HEK293 (cell line): Measurements from ENCODE around the gene TXNRD2.

Experiments used
- CTCF ChIA-PET: fragments of 350-600 bp; formaldehyde crosslinking; extraction: SDS; loops from one replicate; lab custom pipeline; 2021; ENCODE audit warnings: antibody characterized with exemption; lab: Yijun Ruan, JAX
- POLR2A ChIA-PET: fragments of 300-600 bp; formaldehyde crosslinking; extraction: SDS; loops from one replicate; lab custom pipeline; 2020; ENCODE audit warnings: antibody characterized with exemption, inconsistent platforms; lab: Yijun Ruan, JAX
- H3K27ac ChIP-seq: fragments of 200-500 bp; sonication (Bioruptor generic); 2 replicates; pipeline ENCODE4 v1.5.1; 2014; ENCODE audit warnings: low read depth, low read length, control low read depth, inconsistent platforms; ENCODE audit errors: extremely low read depth
- H3K36me3 ChIP-seq, 2 experiments: fragments of 200-500 bp in 1 of 2; sonication (Bioruptor generic) in 1 of 2; 1 replicate in 1 of 2; 2 replicates in 1 of 2; pipeline ENCODE4 v1.5.1; 2014 to 2017; ENCODE audit warnings: inconsistent platforms in 2 of 2, low read length in 2 of 2; ENCODE audit not compliant: control insufficient read depth in 2 of 2, insufficient read depth in 1 of 2
- H3K4me1 ChIP-seq: fragments of 200-500 bp; sonication (Bioruptor generic); 2 replicates; pipeline ENCODE4 v1.5.1; 2014; ENCODE audit warnings: mild to moderate bottlenecking, low read length, inconsistent platforms; ENCODE audit not compliant: control insufficient read depth, insufficient read depth
- H3K4me3 ChIP-seq: 2 replicates; pipeline ENCODE4 v1.5.1; 2011; ENCODE audit warnings: low read depth, mild to moderate bottlenecking, control low read depth, low read length, moderate library complexity
- H3K9me3 ChIP-seq: fragments of 200-500 bp; sonication (Bioruptor generic); 2 replicates; pipeline ENCODE4 v1.5.1; 2014; ENCODE audit warnings: low read depth, low read length, inconsistent platforms; ENCODE audit not compliant: control insufficient read depth, insufficient read depth
- GLI4 ChIP-seq: fragments of 450-650 bp; formaldehyde crosslinking; IDR thresholded peaks from 2 replicates; pipeline ENCODE4 v1.5.1; 2016; ENCODE audit warnings: missing biosample characterization, missing genetic modification characterization
- PRDM2 ChIP-seq: fragments of 450-650 bp; formaldehyde crosslinking; IDR thresholded peaks from 2 replicates; pipeline ENCODE4 v1.5.1; 2016; ENCODE audit warnings: missing biosample characterization, missing genetic modification characterization, borderline replicate concordance
- SCRT2 ChIP-seq: fragments of 450-650 bp; formaldehyde crosslinking; IDR thresholded peaks from 2 replicates; pipeline ENCODE4 v1.5.1; 2016; ENCODE audit warnings: missing biosample characterization, missing genetic modification characterization
- SP2 ChIP-seq: fragments of 450-650 bp; formaldehyde crosslinking; IDR thresholded peaks from 2 replicates; pipeline ENCODE4 v1.5.1; 2016; ENCODE audit warnings: missing biosample characterization, missing genetic modification characterization
- TCF7L2 ChIP-seq: IDR thresholded peaks from 2 replicates; pipeline ENCODE4 v1.6.1; 2011; ENCODE audit warnings: low read depth, mild to moderate bottlenecking, inconsistent platforms, low read length, moderate library complexity, borderline replicate concordance
- ZBTB44 ChIP-seq: fragments of 450-650 bp; IDR thresholded peaks from 2 replicates; pipeline ENCODE4 v1.5.1; 2018; ENCODE audit warnings: missing biosample characterization, mild to moderate bottlenecking, missing genetic modification characterization
- ZNF157 ChIP-seq: fragments of 450-650 bp; formaldehyde crosslinking; IDR thresholded peaks from 2 replicates; pipeline ENCODE4 v1.5.1; 2016; ENCODE audit warnings: missing biosample characterization, missing genetic modification characterization
- ZNF362 ChIP-seq: fragments of 450-650 bp; formaldehyde crosslinking; IDR thresholded peaks from 2 replicates; pipeline ENCODE4 v1.5.1; 2016; ENCODE audit warnings: missing biosample characterization, missing genetic modification characterization
- ZNF391 ChIP-seq: fragments of 450-650 bp; formaldehyde crosslinking; IDR thresholded peaks from 2 replicates; pipeline ENCODE4 v1.5.1; 2016; ENCODE audit warnings: low read depth, missing biosample characterization, missing genetic modification characterization, borderline replicate concordance
- ZNF426 ChIP-seq: fragments of 450-650 bp; formaldehyde crosslinking; IDR thresholded peaks from 2 replicates; pipeline ENCODE4 v1.5.1; 2017; ENCODE audit warnings: missing biosample characterization, missing genetic modification characterization, mild to moderate bottlenecking, inconsistent platforms, moderate library complexity
- ZNF521 ChIP-seq: fragments of 450-650 bp; formaldehyde crosslinking; IDR thresholded peaks from 2 replicates; pipeline ENCODE4 v1.5.1; 2017; ENCODE audit warnings: missing biosample characterization, mild to moderate bottlenecking, missing genetic modification characterization
- ZNF548 ChIP-seq: fragments of 450-650 bp; formaldehyde crosslinking; IDR thresholded peaks from 2 replicates; pipeline ENCODE4 v1.5.1; 2016; ENCODE audit warnings: missing biosample characterization, missing genetic modification characterization
- ZNF560 ChIP-seq: fragments of 450-650 bp; formaldehyde crosslinking; IDR thresholded peaks from 2 replicates; pipeline ENCODE4 v1.5.1; 2017; ENCODE audit warnings: missing biosample characterization, missing genetic modification characterization, borderline replicate concordance
- ZNF629 ChIP-seq: fragments of 450-650 bp; formaldehyde crosslinking; IDR thresholded peaks from 2 replicates; pipeline ENCODE4 v1.5.1; 2017; ENCODE audit warnings: missing biosample characterization, missing genetic modification characterization
- ZNF658 ChIP-seq: fragments of 450-650 bp; formaldehyde crosslinking; IDR thresholded peaks from 2 replicates; pipeline ENCODE4; 2016; ENCODE audit warnings: missing biosample characterization, missing genetic modification characterization
- ZSCAN23 ChIP-seq: fragments of 450-650 bp; formaldehyde crosslinking; IDR thresholded peaks from 2 replicates; pipeline ENCODE4 v1.5.1; 2016; ENCODE audit warnings: missing biosample characterization, missing genetic modification characterization
- TF ChIP-seq, protein P1 (sequence below): fragments of 450-650 bp; formaldehyde crosslinking; IDR thresholded peaks from 2 replicates; pipeline ENCODE4 v1.5.1; 2016; ENCODE audit warnings: missing biosample characterization, missing genetic modification characterization, borderline replicate concordance

Gene TXNRD2

GRCh38 chr22:19980766-19981165, 39.1 kb upstream of the TXNRD2 start:
- H3K4me1 ChIP-seq: peaks cover 14% of the 10 kb centered on the region
- TF ChIP-seq SCRT2 (tag by site-specific recombination): no peak
- TF ChIP-seq ZSCAN23 (tag by site-specific recombination): no peak
- TF ChIP-seq ZNF391 (tag by site-specific recombination): no peak
- no peak for TF ChIP-seq ZNF629 (tag by site-specific recombination)
- TF ChIP-seq ZNF157 (tag by site-specific recombination): no peak
- TF ChIP-seq, protein P1, sequence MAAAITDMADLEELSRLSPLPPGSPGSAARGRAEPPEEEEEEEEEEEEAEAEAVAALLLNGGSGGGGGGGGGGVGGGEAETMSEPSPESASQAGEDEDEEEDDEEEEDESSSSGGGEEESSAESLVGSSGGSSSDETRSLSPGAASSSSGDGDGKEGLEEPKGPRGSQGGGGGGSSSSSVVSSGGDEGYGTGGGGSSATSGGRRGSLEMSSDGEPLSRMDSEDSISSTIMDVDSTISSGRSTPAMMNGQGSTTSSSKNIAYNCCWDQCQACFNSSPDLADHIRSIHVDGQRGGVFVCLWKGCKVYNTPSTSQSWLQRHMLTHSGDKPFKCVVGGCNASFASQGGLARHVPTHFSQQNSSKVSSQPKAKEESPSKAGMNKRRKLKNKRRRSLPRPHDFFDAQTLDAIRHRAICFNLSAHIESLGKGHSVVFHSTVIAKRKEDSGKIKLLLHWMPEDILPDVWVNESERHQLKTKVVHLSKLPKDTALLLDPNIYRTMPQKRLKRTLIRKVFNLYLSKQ (tag by site-specific recombination): no peak
- no peak for TF ChIP-seq ZNF658
- TF ChIP-seq GLI4 (tag by site-specific recombination): no peak
- no peak for TF ChIP-seq ZNF362 (tag by site-specific recombination)
- no peak for TF ChIP-seq TCF7L2
- TF ChIP-seq ZBTB44 (tag by site-specific recombination): no peak
- TF ChIP-seq ZNF560 (tag by site-specific recombination): no peak
- no peak for TF ChIP-seq ZNF548 (tag by site-specific recombination)
- TF ChIP-seq PRDM2 (tag by site-specific recombination): no peak
- TF ChIP-seq ZNF521 (tag by site-specific recombination): no peak
- no peak for TF ChIP-seq ZNF426
- no peak for TF ChIP-seq SP2 (tag by site-specific recombination)
- no peaks in the 10 kb centered on the region for H3K9me3 ChIP-seq
- no peak overlapping the region for H3K4me3 ChIP-seq
- ChIA-PET CTCF (no interaction called here), POLR2A (no interaction called here)
- peaks cover 0 to 51% of the 10 kb centered on the region in 2 experiments; a peak in 1 of 3 replicates for H3K36me3 ChIP-seq
- H3K27ac ChIP-seq: no peak overlapping the region
